Left ventricle myocardium inferior (tissue), 1 donor: ENCODE data around the gene PTGS1. TPM values are rescaled to one million over a fixed set of nuclear protein-coding genes. Genes with fewer than 3 reads are reported as not detected.
A peak's percentile ranks its signal among the peaks of the same experiment; 100 is the strongest.

Source experiments
- DNase-seq: peaks from one replicate; pipeline ENCODE4 v3.0.0-alpha.2; 2020
- H3K27ac ChIP-seq: fragments of 200-600 bp; replicated peaks from 2 replicates; pipeline ENCODE4 v1.8.0; 2021
- H3K27me3 ChIP-seq: fragments of 200-600 bp; 2 replicates; pipeline ENCODE4 v1.8.0; 2021; ENCODE audit warnings: low read depth
- H3K36me3 ChIP-seq: fragments of 200-600 bp; 2 replicates; pipeline ENCODE4 v1.8.0; 2021
- H3K4me1 ChIP-seq: fragments of 200-600 bp; 2 replicates; pipeline ENCODE4 v1.8.0; 2021
- H3K4me3 ChIP-seq: fragments of 200-600 bp; 2 replicates; pipeline ENCODE4 v1.8.0; 2021; ENCODE audit warnings: mild to moderate bottlenecking, moderate library complexity
- H3K9me3 ChIP-seq: fragments of 200-600 bp; replicated peaks from 2 replicates; pipeline ENCODE4 v1.8.0; 2021
- CTCF ChIP-seq: fragments of 200-600 bp; IDR thresholded peaks from 2 replicates; pipeline ENCODE4 v1.8.0; 2021; ENCODE audit warnings: antibody characterized with exemption, mild to moderate bottlenecking, borderline replicate concordance
- intact Hi-C: fragments of 100-400 bp; cut with micrococcal nuclease; formaldehyde crosslinking; loops from one replicate; pipeline ENCODE4 v1.11.0; 2022
- total RNA-seq: library from RNA; stranded (reverse); fragmentation: NEBNext Ultra II Directional; extraction: Animal tissue kit (Norgen Biotek cat#: 25700); gene quantifications from one replicate; pipeline ENCODE4 v1.2.1, GENCODE V29; 2021
- donor health status: DM: no; HTN: yes; CAD: no; lungs with severe emphysema.

PTGS1 gene
- total RNA-seq, 1 donor from 2014 or later = 6.7 TPM

GRCh38 chr9:122364783-122365150, 6.1 kb upstream of the PTGS1 start:
- H3K27ac ChIP-seq = peak overlapping the region; percentile 9
- no peak for TF ChIP-seq CTCF
- H3K27me3 ChIP-seq = no peaks in the 10 kb centered on the region
- no peaks in the 10 kb centered on the region for H3K36me3 ChIP-seq
- DNase-seq = no peak
- intact Hi-C loops = no loop called here
- no peak overlapping the region for H3K4me3 ChIP-seq
- H3K4me1 ChIP-seq = no peaks in the 10 kb centered on the region
- no peaks in the 10 kb centered on the region for H3K9me3 ChIP-seq

GRCh38 chr9:122366074-122366660, 4.7 kb upstream of the PTGS1 start:
- Histone ChIP-seq H3K4me3 (no peak overlapping the region), H3K4me1 (peaks cover 9% of the 10 kb centered on the region), H3K9me3 (no peaks in the 10 kb centered on the region), H3K36me3 (no peaks in the 10 kb centered on the region), H3K27me3 (peaks cover 11% of the 10 kb centered on the region), H3K27ac (no peak overlapping the region)
- no peak for DNase-seq
- intact Hi-C loops = no loop called here
- no peak for TF ChIP-seq CTCF

GRCh38 chr9:122367065-122367464, 3.8 kb upstream of the PTGS1 start:
- H3K27me3 ChIP-seq = peaks cover 20% of the 10 kb centered on the region
- H3K4me1 ChIP-seq = peaks cover 13% of the 10 kb centered on the region
- TF ChIP-seq CTCF = no peak
- intact Hi-C loops = no loop called here
- H3K36me3 ChIP-seq = no peaks in the 10 kb centered on the region
- H3K27ac ChIP-seq = no peak overlapping the region
- H3K9me3 ChIP-seq = no peaks in the 10 kb centered on the region
- H3K4me3 ChIP-seq = no peak overlapping the region
- DNase-seq = no peak

GRCh38 chr9:122367774-122368460, 2.9 kb upstream of the PTGS1 start:
- no peak for DNase-seq
- Histone ChIP-seq H3K4me1 (peaks cover 13% of the 10 kb centered on the region), H3K36me3 (no peaks in the 10 kb centered on the region), H3K27me3 (peaks cover 28% of the 10 kb centered on the region), H3K27ac (no peak overlapping the region), H3K9me3 (no peaks in the 10 kb centered on the region), H3K4me3 (no peak overlapping the region)
- TF ChIP-seq CTCF = no peak
- intact Hi-C loops = no loop called here

- Histone ChIP-seq H3K4me3 (no peak overlapping the region), H3K4me1 (peaks cover 13% of the 10 kb centered on the region), H3K27me3 (peaks cover 36% of the 10 kb centered on the region), H3K36me3 (no peaks in the 10 kb centered on the region), H3K27ac (no peak overlapping the region), H3K9me3 (no peaks in the 10 kb centered on the region)
- DNase-seq = no peak
- intact Hi-C loops = no loop called here
- no peak for TF ChIP-seq CTCF
Observed at GRCh38 chr9:122368642-122369041, 2.2 kb upstream of the PTGS1 start.
